HUES6 (cell line): Measurements from ENCODE around the gene EFCAB9.
"Not testable (repeated sequence)": the region's sequence is repeated elsewhere in the genome, so short reads cannot be mapped to it uniquely, and the experiment has no call there.

Experiments
- H3K27ac ChIP-seq: 2 replicates; pipeline ENCODE4 v1.7.0; 2013; ENCODE audit warnings: low read depth, mild to moderate bottlenecking, low read length, inconsistent platforms
- H3K27me3 ChIP-seq: 2 replicates; pipeline ENCODE4 v1.6.1; 2013; ENCODE audit warnings: low read length; ENCODE audit not compliant: control insufficient read depth, insufficient read depth
- H3K36me3 ChIP-seq: 2 replicates; pipeline ENCODE4 v1.6.1; 2013; ENCODE audit warnings: low read length; ENCODE audit not compliant: control insufficient read depth, insufficient read depth
- H3K4me1 ChIP-seq: 2 replicates; pipeline ENCODE4 v1.6.1; 2013; ENCODE audit warnings: low read length; ENCODE audit not compliant: control insufficient read depth, insufficient read depth
- H3K4me3 ChIP-seq: 2 replicates; pipeline ENCODE4 v1.5.1; 2013; ENCODE audit warnings: low read depth, low read length
- H3K9ac ChIP-seq: one replicate; pipeline ENCODE4 v1.6.1; 2013; ENCODE audit warnings: mild to moderate bottlenecking, low read length
- H3K9me3 ChIP-seq: 2 replicates; pipeline ENCODE4 v1.6.1; 2013; ENCODE audit warnings: low read depth, low read length; ENCODE audit not compliant: control insufficient read depth, insufficient read depth

The EFCAB9 gene

GRCh38 chr5:172151661-172152210 is 42.2 kb upstream of the EFCAB9 start:
- no peak overlapping the region for H3K9ac ChIP-seq

GRCh38 chr5:172153695-172154094 is 40.3 kb upstream of the EFCAB9 start:
- H3K27ac ChIP-seq = no peak overlapping the region
- H3K9ac ChIP-seq = no peak overlapping the region
- H3K4me1 ChIP-seq = no peaks in the 10 kb centered on the region
- H3K36me3 ChIP-seq = peaks cover 13% of the 10 kb centered on the region
- no peaks in the 10 kb centered on the region for H3K9me3 ChIP-seq
- no peak overlapping the region for H3K4me3 ChIP-seq
- H3K27me3 ChIP-seq = no peaks in the 10 kb centered on the region

More at GRCh38 chr5:172151661-172152210, 42.2 kb upstream of the EFCAB9 start:
- no peaks in the 10 kb centered on the region for H3K9me3 ChIP-seq
- peaks cover 20% of the 10 kb centered on the region for H3K36me3 ChIP-seq
- H3K4me1 ChIP-seq = no peaks in the 10 kb centered on the region
- no peak overlapping the region for H3K4me3 ChIP-seq
- no peak overlapping the region for H3K27ac ChIP-seq
- no peaks in the 10 kb centered on the region for H3K27me3 ChIP-seq

- H3K9ac ChIP-seq, H3K4me1 ChIP-seq, H3K4me3 ChIP-seq, H3K9me3 ChIP-seq, H3K27ac ChIP-seq, H3K27me3 ChIP-seq: not testable (repeated sequence)
- peaks cover 13% of the 10 kb centered on the region for H3K36me3 ChIP-seq
These were observed 38.9 kb upstream of the EFCAB9 start for GRCh38 chr5:172155101-172155500.

DNA sequence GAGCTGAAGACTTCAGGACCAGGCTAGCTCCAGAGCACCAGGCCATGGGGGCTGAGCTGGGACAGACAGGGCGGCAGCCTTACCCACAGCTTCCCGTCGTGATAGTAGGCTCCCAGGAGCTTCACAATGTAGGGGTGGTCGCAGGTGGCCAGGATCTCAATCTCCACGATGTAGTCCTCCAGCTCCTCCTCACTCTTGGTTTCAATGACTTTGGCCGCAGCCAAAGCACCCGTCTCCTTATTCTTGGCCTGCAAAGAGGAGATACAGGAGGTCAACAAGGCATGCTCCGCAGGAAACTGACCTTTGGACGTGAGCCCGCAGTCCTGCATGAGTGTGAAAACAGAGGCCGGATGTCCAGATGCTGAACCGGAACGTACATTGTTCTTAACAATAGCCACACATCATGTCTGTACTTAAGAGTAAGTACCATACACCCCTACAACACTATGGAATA is 37.4 kb upstream of the EFCAB9 start:
- no peaks in the 10 kb centered on the region for H3K27me3 ChIP-seq
- peaks cover 13% of the 10 kb centered on the region for H3K36me3 ChIP-seq
- H3K4me1 ChIP-seq = no peaks in the 10 kb centered on the region
- no peak overlapping the region for H3K27ac ChIP-seq
- H3K9me3 ChIP-seq = no peaks in the 10 kb centered on the region
- no peak overlapping the region for H3K9ac ChIP-seq
- no peak overlapping the region for H3K4me3 ChIP-seq

GRCh38 chr5:172159016-172159415 is 35.0 kb upstream of the EFCAB9 start:
- H3K9me3 ChIP-seq = no peaks in the 10 kb centered on the region
- no peaks in the 10 kb centered on the region for H3K27me3 ChIP-seq
- no peak overlapping the region for H3K27ac ChIP-seq
- H3K36me3 ChIP-seq = peaks cover 13% of the 10 kb centered on the region
- H3K4me3 ChIP-seq = no peak overlapping the region
- peaks cover 5% of the 10 kb centered on the region; the same call in 1 of the 2 replicates for H3K4me1 ChIP-seq
- no peak overlapping the region for H3K9ac ChIP-seq

- no peak overlapping the region for H3K4me3 ChIP-seq
- no peak overlapping the region for H3K27ac ChIP-seq
- H3K36me3 ChIP-seq = peaks cover 10% of the 10 kb centered on the region
- no peaks in the 10 kb centered on the region for H3K9me3 ChIP-seq
- peaks cover 9% of the 10 kb centered on the region; the same call in 1 of the 2 replicates for H3K4me1 ChIP-seq
- H3K27me3 ChIP-seq = no peaks in the 10 kb centered on the region
- H3K9ac ChIP-seq = no peak overlapping the region
These were observed 33.5 kb upstream of the EFCAB9 start for GRCh38 chr5:172160506-172160905.

DNA sequence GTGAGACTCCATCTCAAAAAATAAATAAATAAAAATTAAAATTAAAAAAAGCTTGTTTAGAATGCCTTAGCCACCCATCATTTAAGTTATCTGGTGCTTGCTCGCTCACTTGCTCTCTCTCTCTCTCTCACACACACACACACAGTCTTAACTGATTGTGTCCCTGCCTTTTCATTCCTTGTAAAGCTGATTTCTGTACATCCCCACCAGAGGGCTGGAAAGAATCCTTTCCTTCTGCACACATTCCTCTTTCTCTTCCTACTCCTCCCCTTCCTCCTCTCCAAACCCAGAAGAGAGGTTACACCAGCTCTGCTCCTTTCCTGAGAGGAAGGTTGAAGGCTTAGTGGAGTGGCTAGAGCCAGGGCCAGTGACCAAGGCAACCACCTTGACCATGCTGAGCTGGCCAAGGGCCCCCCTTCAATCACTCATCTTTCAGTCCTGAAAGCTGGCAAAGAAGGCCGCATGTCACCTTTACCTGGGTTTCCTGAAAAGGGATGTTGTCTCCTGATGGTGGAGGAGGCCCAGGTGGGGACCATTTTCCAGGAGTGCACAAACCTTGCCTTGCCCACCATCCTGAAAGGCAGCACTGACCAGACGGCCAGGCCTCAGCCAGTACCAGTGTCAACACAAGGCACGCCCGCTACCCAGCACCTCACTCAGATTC is 31.5 kb upstream of the EFCAB9 start:
- Histone ChIP-seq H3K9me3 (no peaks in the 10 kb centered on the region), H3K36me3 (no peaks in the 10 kb centered on the region), H3K27me3 (no peaks in the 10 kb centered on the region), H3K4me3 (no peak overlapping the region), H3K27ac (no peak overlapping the region), H3K4me1 (peaks cover 9% of the 10 kb centered on the region; the same call in 1 of the 2 replicates), H3K9ac (no peak overlapping the region)

DNA sequence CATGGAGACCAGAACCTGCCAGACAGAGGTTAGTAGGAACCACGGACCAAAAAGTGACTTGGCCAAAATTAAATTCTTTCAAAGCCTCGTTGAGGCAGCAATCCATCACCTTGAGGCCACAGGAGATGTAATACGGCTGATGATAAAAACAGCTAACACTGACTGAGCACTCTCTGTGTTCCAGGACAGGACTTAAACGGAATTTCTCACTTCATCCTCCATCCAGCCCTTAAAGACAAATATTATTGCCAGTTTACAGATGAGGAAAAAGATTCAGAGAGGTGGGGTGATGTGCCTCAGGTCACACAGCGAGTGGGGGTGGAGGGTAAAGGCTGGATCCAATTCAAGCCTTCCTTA is 31.0 kb upstream of the EFCAB9 start:
- no peak overlapping the region for H3K4me3 ChIP-seq
- H3K9ac ChIP-seq = no peak overlapping the region

DNA sequence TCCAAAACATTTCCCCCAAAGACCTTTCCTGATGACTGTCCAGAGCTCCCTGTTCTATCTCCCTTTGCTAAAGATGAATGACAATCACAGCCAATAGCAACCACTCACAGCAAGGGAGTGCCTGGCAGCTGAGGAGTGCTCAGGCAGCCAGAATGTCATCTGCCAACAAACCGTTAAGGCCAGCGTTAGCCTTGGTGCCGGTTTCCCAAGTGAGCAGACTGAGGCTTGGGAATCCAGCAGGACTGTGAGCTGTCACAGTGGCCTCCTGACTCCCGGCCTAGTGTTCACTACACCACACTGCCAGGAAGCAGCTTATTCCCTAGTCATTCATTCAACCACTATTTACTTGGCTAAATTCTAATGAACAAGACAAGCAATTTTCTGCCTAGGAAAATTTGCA is 30.6 kb upstream of the EFCAB9 start:
- no peak overlapping the region for H3K9ac ChIP-seq
- H3K27me3 ChIP-seq = no peaks in the 10 kb centered on the region
- H3K4me1 ChIP-seq = peaks cover 9% of the 10 kb centered on the region; the same call in 1 of the 2 replicates

More for the DNA sequence above, 31.0 kb upstream of the EFCAB9 start:
- Histone ChIP-seq H3K9me3 (no peaks in the 10 kb centered on the region), H3K4me1 (peaks cover 9% of the 10 kb centered on the region; the same call in 1 of the 2 replicates), H3K27ac (no peak overlapping the region), H3K27me3 (no peaks in the 10 kb centered on the region), H3K36me3 (no peaks in the 10 kb centered on the region)

GRCh38 chr5:172164769-172165212 is 29.2 kb upstream of the EFCAB9 start:
- no peak overlapping the region for H3K9ac ChIP-seq
- no peak overlapping the region for H3K4me3 ChIP-seq
- H3K27ac ChIP-seq = no peak overlapping the region
- no peaks in the 10 kb centered on the region for H3K36me3 ChIP-seq
- no peaks in the 10 kb centered on the region for H3K27me3 ChIP-seq
- no peaks in the 10 kb centered on the region for H3K9me3 ChIP-seq
- peaks cover 15% of the 10 kb centered on the region; the same call in 1 of the 2 replicates for H3K4me1 ChIP-seq

More for the DNA sequence above, 30.6 kb upstream of the EFCAB9 start:
- Histone ChIP-seq H3K27ac (no peak overlapping the region), H3K4me3 (no peak overlapping the region), H3K36me3 (no peaks in the 10 kb centered on the region), H3K9me3 (no peaks in the 10 kb centered on the region)

- no peaks in the 10 kb centered on the region for H3K36me3 ChIP-seq
- no peaks in the 10 kb centered on the region for H3K9me3 ChIP-seq
- peaks cover 15% of the 10 kb centered on the region; the same call in 1 of the 2 replicates for H3K4me1 ChIP-seq
- H3K4me3 ChIP-seq = no peak overlapping the region
- H3K27ac ChIP-seq = no peak overlapping the region
- H3K27me3 ChIP-seq = no peaks in the 10 kb centered on the region
- H3K9ac ChIP-seq = no peak overlapping the region
These were observed 28.5 kb upstream of the EFCAB9 start for GRCh38 chr5:172165465-172165864.
